Hematopoietic multipotent progenitor cell treated with erythropoietin and hydrocortisone succinate and interleukin-3 and kit ligand, for 8 days (in vitro differentiated cells): ENCODE measurements around the gene PHACTR2.

Source experiments
- DNase-seq: peaks from one replicate; pipeline ENCODE4 v3.0.0-alpha.2; 2015

PHACTR2 gene

GRCh38 chr6:143675946-143676345 is 1.8 kb upstream of the PHACTR2 start:
- DNase-seq: no peak

GRCh38 chr6:143676437-143677045 is 1.2 kb upstream of the PHACTR2 start:
- no peak for DNase-seq

- DNase-seq: no peak
Measured at GRCh38 chr6:143677577-143677890, 231 bp upstream of the PHACTR2 start.

- no peak for DNase-seq
Measured at GRCh38 chr6:143679041-143679440, 1.3 kb downstream of the PHACTR2 start.

- DNase-seq: no peak
Measured at GRCh38 chr6:143680141-143680540, 2.4 kb downstream of the PHACTR2 start.

GRCh38 chr6:143682805-143683204 is 5.0 kb downstream of the PHACTR2 start:
- DNase-seq: no peak

- DNase-seq: no peak
Measured at GRCh38 chr6:143684486-143684885, 6.7 kb downstream of the PHACTR2 start.

- no peak for DNase-seq
Measured at GRCh38 chr6:143685653-143686052, 7.9 kb downstream of the PHACTR2 start.

- DNase-seq: no peak
Measured at GRCh38 chr6:143687591-143687990, 9.8 kb downstream of the PHACTR2 start.

GRCh38 chr6:143688681-143689080 is 10.9 kb downstream of the PHACTR2 start:
- DNase-seq: no peak

- no peak for DNase-seq
Measured at GRCh38 chr6:143689852-143690251, 12.1 kb downstream of the PHACTR2 start.

- no peak for DNase-seq
Measured at GRCh38 chr6:143691155-143691554, 13.4 kb downstream of the PHACTR2 start.

- DNase-seq: no peak
Measured at GRCh38 chr6:143691900-143692636, 14.3 kb downstream of the PHACTR2 start.

GRCh38 chr6:143692696-143693095 is 14.9 kb downstream of the PHACTR2 start:
- DNase-seq: no peak

- DNase-seq: no peak
Measured at GRCh38 chr6:143694013-143694412, 16.2 kb downstream of the PHACTR2 start.

GRCh38 chr6:143694560-143694959 is 16.8 kb downstream of the PHACTR2 start:
- DNase-seq: no peak

- no peak for DNase-seq
Measured at GRCh38 chr6:143695130-143695968, 17.6 kb downstream of the PHACTR2 start.

- peak; percentile 46 for DNase-seq
Measured at GRCh38 chr6:143695969-143696663, 18.4 kb downstream of the PHACTR2 start.

- DNase-seq: no peak
Measured at GRCh38 chr6:143696664-143697000, 18.9 kb downstream of the PHACTR2 start.

GRCh38 chr6:143697076-143697800 is 19.5 kb downstream of the PHACTR2 start:
- DNase-seq: no peak

GRCh38 chr6:143698329-143698728 is 20.6 kb downstream of the PHACTR2 start:
- DNase-seq: no peak

GRCh38 chr6:143698759-143699429 is 21.1 kb downstream of the PHACTR2 start:
- peak; percentile 16 for DNase-seq
